ENCODE measurements around the gene PPIG.

- TF ChIP-seq POLR2A (IDR thresholded peaks at IDR 0.05; ENCODE audit: low read depth, low read length) (no peak), RAD21 (IDR thresholded peaks at IDR 0.05; ENCODE audit: low read length) (no peak), CTCF (conservative IDR thresholded peaks at IDR 0.05; ENCODE audit: low read depth, low read length) (no peak), CEBPB (IDR thresholded peaks at IDR 0.05; ENCODE audit: low read depth, low read length) (no peak), MAFK (IDR thresholded peaks at IDR 0.05; ENCODE audit: low read depth, low read length) (no peak), MAZ (IDR thresholded peaks at IDR 0.05; ENCODE audit: borderline replicate concordance, low read depth, low read length) (no peak), RFX5 (IDR thresholded peaks at IDR 0.05; ENCODE audit: low read depth, low read length) (no peak), SMC3 (IDR thresholded peaks at IDR 0.05; ENCODE audit: low read depth, low read length) (no peak), MXI1 (IDR thresholded peaks at IDR 0.05; ENCODE audit: borderline replicate concordance, low read depth, low read length) (no peak), CHD1 (IDR thresholded peaks at IDR 0.05; ENCODE audit: low read depth, low read length) (no peak)
- TF ChIP-seq, protein P1, sequence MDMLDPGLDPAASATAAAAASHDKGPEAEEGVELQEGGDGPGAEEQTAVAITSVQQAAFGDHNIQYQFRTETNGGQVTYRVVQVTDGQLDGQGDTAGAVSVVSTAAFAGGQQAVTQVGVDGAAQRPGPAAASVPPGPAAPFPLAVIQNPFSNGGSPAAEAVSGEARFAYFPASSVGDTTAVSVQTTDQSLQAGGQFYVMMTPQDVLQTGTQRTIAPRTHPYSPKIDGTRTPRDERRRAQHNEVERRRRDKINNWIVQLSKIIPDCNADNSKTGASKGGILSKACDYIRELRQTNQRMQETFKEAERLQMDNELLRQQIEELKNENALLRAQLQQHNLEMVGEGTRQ (IDR thresholded peaks at IDR 0.05; ENCODE audit: low read depth, low read length): no peak
Measured at GRCh38 chr2:169683425-169684134, 99.4 kb downstream of the PPIG start.
